ENCODE results near the gene ZC2HC1C.

Gene ZC2HC1C, protein sequence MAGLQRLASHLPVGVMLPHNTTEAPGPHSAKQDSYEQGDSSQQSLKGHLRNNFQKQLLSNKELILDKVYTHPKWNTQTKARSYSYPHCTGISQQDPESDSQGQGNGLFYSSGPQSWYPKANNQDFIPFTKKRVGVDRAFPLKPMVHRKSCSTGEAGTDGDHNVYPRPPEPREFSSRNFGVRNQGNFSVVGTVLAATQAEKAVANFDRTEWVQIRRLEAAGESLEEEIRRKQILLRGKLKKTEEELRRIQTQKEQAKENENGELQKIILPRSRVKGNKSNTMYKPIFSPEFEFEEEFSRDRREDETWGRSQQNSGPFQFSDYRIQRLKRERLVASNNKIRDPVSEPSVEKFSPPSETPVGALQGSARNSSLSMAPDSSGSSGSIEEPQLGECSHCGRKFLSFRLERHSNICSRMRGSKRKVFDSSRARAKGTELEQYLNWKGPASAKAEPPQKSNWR

DNA sequence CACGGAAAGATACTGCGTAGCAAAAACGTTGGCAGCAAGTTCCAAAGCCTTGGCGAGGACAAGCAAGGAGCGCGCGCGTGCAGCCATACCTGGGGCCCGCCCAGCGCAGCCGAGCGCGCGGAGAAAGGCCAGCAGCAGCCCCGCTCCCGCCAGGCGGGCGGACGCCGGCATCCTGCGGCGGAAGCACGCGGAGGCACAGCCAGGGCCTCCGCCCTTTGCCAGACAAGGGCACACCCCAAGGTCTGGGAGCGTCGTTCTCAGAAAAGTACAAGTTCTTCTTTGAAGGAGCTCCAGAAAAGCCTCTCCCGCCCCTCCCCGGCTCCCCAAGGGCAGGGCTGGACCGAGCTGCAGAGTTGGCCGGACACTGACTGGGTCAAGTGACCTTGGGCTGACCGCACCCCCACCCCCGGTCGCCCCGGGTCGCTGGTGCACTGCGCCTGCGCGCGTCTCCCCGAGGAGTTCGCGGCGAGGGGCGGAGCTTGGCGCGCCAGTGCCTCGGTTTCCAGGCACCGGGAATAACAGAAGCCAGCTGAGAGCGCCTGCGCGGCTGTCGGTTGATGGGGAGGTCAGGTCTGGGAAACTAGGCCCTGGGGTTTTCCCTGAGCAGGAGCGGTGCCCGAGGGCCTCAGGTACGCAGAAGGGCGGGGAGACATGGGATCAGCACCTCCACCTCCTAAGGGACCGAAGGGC, at the start of gene ZC2HC1C:
Gene ZC2HC1C, plus strand, starts transcription at position 521 of the 690 bp plus-strand sequence. CDS start 933 bp downstream, outside the sequence.
- peak within 1 kb of the TSS; percentile 43 for H3K4me3 ChIP-seq (replicated peaks; ENCODE audit: low read depth, low read length)
- DNase-seq (ENCODE audit: extremely low read depth, low read depth): no peak
- TF ChIP-seq, protein P1, sequence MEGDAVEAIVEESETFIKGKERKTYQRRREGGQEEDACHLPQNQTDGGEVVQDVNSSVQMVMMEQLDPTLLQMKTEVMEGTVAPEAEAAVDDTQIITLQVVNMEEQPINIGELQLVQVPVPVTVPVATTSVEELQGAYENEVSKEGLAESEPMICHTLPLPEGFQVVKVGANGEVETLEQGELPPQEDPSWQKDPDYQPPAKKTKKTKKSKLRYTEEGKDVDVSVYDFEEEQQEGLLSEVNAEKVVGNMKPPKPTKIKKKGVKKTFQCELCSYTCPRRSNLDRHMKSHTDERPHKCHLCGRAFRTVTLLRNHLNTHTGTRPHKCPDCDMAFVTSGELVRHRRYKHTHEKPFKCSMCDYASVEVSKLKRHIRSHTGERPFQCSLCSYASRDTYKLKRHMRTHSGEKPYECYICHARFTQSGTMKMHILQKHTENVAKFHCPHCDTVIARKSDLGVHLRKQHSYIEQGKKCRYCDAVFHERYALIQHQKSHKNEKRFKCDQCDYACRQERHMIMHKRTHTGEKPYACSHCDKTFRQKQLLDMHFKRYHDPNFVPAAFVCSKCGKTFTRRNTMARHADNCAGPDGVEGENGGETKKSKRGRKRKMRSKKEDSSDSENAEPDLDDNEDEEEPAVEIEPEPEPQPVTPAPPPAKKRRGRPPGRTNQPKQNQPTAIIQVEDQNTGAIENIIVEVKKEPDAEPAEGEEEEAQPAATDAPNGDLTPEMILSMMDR (IDR thresholded peaks at IDR 0.05; ENCODE audit: low read depth, low read length, missing control alignments): no peak

DNA sequence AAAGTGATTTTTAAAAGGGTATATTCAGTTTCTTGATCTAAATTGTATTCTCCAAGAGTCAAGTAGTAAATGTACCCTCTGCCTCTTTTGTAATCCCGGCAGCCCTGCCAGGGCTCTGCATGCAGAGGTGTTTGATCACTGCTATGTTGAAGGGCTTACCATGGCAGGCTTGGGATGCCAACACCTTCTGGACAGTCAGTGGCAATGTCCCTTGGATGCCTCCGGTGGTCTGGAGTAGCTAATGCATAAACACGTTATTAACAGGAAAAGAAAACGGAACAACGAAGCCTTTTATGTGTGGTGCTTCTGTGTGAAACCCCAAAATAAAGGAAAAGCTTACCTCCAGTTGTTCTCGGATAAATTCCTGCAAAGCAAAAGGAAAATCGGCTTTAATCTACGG, 46.8 kb upstream of the ZC2HC1C start:
- no peak overlapping the region for H3K4me3 ChIP-seq (replicated peaks; ENCODE audit: low read depth, low read length)
- no peak for DNase-seq (ENCODE audit: extremely low read depth, low read depth)
- TF ChIP-seq, protein P1 (IDR thresholded peaks at IDR 0.05; ENCODE audit: low read depth, low read length, missing control alignments): peak; percentile 41

DNA sequence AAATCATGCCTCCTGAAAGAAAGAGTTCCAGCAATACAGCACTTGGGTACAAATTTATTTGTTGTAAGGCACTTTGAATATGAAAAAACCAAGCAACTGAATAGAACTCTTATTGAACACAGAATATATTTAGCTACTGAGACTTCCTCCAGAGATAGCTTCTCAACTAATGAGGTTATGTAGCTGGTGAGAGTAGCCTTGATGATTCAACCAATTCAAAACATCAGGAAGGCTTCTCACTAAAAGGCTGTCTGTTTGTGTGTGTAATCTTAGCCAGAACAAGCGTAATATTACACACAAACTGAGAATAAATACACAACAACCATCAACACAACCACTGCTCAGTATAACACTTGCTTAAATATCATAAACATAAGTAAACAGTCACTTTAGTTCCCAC, 46.3 kb upstream of the ZC2HC1C start:
- TF ChIP-seq, protein P1 (IDR thresholded peaks at IDR 0.05; ENCODE audit: low read depth, low read length, missing control alignments): no peak
- H3K4me3 ChIP-seq (replicated peaks; ENCODE audit: low read depth, low read length): no peak overlapping the region
- no peak for DNase-seq (ENCODE audit: extremely low read depth, low read depth)

DNA sequence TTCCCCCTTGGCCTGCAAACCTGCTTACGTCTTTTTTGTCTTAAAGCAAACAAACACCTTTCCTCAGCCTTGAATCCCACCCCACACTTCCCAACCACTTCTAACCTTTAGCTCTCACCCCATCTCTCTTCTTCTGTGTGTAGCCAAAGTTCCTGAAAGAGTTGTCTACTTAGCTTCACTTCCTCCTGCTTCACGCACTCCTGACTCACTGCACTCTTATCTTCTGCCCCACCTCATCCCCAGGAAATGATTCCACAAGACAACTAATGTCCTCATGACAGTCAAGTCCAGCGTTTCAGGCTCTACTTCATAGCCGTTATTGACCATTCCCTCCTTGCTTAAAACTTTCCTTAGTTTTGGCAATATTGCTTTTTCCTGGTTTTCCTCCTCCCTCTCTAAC, 44.4 kb upstream of the ZC2HC1C start:
- TF ChIP-seq, protein P1 (IDR thresholded peaks at IDR 0.05; ENCODE audit: low read depth, low read length, missing control alignments): no peak
- no peak for DNase-seq (ENCODE audit: extremely low read depth, low read depth)

DNA sequence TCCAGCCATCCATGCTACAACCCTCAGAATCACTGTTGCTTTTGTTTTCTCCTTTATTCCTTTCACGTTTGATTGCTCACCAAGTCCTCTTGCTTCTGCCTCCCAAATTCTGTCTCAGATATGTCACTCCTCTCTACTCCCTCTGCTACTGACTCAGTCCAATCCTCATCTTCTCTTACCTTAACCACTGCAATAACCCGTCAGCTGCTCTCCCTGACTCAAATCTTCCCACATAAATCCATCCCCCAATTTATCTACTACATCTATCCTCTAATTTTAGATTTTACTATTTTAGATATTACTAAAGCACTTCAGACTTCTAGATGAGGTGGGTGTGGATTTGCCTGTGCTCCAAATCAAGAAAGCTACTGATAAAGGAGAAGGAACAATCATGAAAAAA, 43.6 kb upstream of the ZC2HC1C start:
- TF ChIP-seq, protein P1 (IDR thresholded peaks at IDR 0.05; ENCODE audit: low read depth, low read length, missing control alignments): no peak
- no peak overlapping the region for H3K4me3 ChIP-seq (replicated peaks; ENCODE audit: low read depth, low read length)
- DNase-seq (ENCODE audit: extremely low read depth, low read depth): no peak

More for the DNA sequence above, 44.4 kb upstream of the ZC2HC1C start:
- no peak overlapping the region for H3K4me3 ChIP-seq (replicated peaks; ENCODE audit: low read depth, low read length)

DNA sequence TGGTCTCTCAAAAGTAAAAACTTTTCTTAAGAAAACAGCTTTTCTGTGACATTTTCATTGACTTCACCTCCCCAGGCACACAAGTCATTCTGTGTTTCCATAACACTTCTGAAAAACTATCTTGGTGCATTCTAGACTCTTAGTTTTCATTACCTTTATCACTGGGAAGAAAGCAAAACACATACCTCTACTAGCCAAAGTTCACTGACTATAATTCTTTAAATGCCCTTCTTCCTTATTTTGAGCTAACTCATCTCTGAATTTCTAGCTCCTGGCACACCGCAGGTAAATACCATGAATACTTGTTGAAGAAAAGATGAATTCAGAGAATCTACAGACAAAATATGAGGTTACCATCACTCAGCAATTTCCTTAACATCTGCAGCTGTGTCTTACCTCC, 39.3 kb upstream of the ZC2HC1C start:
- no peak for DNase-seq (ENCODE audit: extremely low read depth, low read depth)
- TF ChIP-seq, protein P1 (IDR thresholded peaks at IDR 0.05; ENCODE audit: low read depth, low read length, missing control alignments): no peak

More for the DNA sequence above, 39.3 kb upstream of the ZC2HC1C start:
- no peak overlapping the region for H3K4me3 ChIP-seq (replicated peaks; ENCODE audit: low read depth, low read length)

All from HFF-Myc (cell line).